ENCODE data around the gene DMAP1. TPM values are rescaled to one million over a fixed set of nuclear protein-coding genes. Genes with fewer than 3 reads are reported as not detected.

Gene DMAP1
- total and polyA plus RNA-seq, 9 donors, result 28.1 to 46.9 (median 42.2) TPM

DNA sequence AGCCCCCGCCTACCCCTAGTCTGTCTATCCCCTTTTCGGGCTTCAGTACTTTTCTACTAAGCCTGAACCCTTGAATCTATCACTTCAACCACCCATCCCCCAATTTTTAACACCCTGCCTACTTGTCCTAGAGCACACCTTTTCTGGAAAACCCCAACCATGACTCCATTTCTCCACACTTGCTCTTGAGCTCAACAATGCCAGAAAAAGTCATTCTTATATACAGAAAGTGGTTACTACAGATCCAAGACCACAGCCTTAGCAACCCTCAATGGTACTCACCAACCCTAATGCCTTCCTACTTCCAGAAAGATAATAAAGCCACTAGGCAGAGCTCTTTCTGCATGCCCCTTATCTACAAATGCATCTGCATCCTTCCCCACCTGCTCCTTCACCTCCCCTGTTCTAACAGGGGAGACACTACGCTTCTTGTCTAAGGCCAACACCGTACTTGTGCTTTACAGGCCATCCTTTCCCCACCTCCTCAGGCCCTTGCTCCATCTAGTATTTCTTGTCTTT is 41.2 kb downstream of the DMAP1 start:
- Histone ChIP-seq H3K4me1 (ENCODE audit: insufficient read depth) (peaks cover 6% of the 10 kb centered on the region), H3K27me3 (no peaks in the 10 kb centered on the region), H3K27ac (no peak overlapping the region), H3K36me3 (no peaks in the 10 kb centered on the region), H3K4me3 (no peak overlapping the region), H3K9me3 (no peaks in the 10 kb centered on the region)
- intact Hi-C loops (cut with DNase I), result no loop called here
- WGBS, 3 donors, result 94 to 98% (median 96%) methylated on average over 4 of the region's 4 CpGs
- no peak for DNase-seq
- no peak for TF ChIP-seq POLR2A (IDR thresholded peaks at IDR 0.05)
- TF ChIP-seq, protein P1, sequence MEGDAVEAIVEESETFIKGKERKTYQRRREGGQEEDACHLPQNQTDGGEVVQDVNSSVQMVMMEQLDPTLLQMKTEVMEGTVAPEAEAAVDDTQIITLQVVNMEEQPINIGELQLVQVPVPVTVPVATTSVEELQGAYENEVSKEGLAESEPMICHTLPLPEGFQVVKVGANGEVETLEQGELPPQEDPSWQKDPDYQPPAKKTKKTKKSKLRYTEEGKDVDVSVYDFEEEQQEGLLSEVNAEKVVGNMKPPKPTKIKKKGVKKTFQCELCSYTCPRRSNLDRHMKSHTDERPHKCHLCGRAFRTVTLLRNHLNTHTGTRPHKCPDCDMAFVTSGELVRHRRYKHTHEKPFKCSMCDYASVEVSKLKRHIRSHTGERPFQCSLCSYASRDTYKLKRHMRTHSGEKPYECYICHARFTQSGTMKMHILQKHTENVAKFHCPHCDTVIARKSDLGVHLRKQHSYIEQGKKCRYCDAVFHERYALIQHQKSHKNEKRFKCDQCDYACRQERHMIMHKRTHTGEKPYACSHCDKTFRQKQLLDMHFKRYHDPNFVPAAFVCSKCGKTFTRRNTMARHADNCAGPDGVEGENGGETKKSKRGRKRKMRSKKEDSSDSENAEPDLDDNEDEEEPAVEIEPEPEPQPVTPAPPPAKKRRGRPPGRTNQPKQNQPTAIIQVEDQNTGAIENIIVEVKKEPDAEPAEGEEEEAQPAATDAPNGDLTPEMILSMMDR (IDR thresholded peaks at IDR 0.05), result no peak
- TF ChIP-seq EP300 (IDR thresholded peaks at IDR 0.05), result no peak

GRCh38 chr1:44256762-44257554 is 43.7 kb downstream of the DMAP1 start:
- no peaks in the 10 kb centered on the region for H3K4me1 ChIP-seq (ENCODE audit: insufficient read depth)
- no peak for DNase-seq
- no peak overlapping the region for H3K27ac ChIP-seq
- no peak overlapping the region for H3K4me3 ChIP-seq
- WGBS, 3 donors, result 72 to 79% (median 77%) methylated on average over 10 of the region's 10 CpGs
- intact Hi-C loops (cut with DNase I), result no loop called here
- H3K27me3 ChIP-seq, result no peaks in the 10 kb centered on the region
- H3K36me3 ChIP-seq, result no peaks in the 10 kb centered on the region
- no peaks in the 10 kb centered on the region for H3K9me3 ChIP-seq
- TF ChIP-seq, protein P1 (IDR thresholded peaks at IDR 0.05), result no peak
- no peak for TF ChIP-seq EP300 (IDR thresholded peaks at IDR 0.05)
- no peak for TF ChIP-seq POLR2A (IDR thresholded peaks at IDR 0.05)

DNA sequence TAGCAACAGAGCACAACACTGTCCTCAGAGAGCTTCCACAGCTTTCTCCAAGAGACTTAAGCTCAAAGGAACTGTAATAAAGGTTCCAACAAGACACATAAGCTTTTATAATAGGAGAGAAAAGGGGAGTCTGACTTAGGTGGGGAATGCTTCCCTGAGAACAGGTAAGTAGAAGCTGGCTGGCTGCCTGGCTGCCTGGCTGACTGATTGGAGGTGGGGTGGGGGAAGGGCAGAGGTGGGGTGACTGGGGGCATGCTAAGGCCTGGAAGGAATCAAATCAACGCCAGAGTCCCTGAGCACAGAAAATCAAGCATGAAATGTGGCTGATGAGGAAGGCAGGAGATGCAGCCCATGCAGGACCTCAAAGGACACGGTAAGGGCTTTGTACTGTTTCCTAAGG is 45.8 kb downstream of the DMAP1 start:
- no peaks in the 10 kb centered on the region for H3K36me3 ChIP-seq
- no peak for DNase-seq
- peaks cover 2% of the 10 kb centered on the region for H3K4me1 ChIP-seq (ENCODE audit: insufficient read depth)
- intact Hi-C loops (cut with DNase I), result no loop called here
- H3K4me3 ChIP-seq, result no peak overlapping the region
- no peaks in the 10 kb centered on the region for H3K9me3 ChIP-seq
- TF ChIP-seq POLR2A (IDR thresholded peaks at IDR 0.05) (no peak), EP300 (IDR thresholded peaks at IDR 0.05) (no peak)
- TF ChIP-seq, protein P1 (IDR thresholded peaks at IDR 0.05), result no peak
- no peak overlapping the region for H3K27ac ChIP-seq
- WGBS, 3 donors, result 91 to 97% (median 97%) methylated on average over 2 of the region's 2 CpGs
- no peaks in the 10 kb centered on the region for H3K27me3 ChIP-seq

GRCh38 chr1:44260792-44261170 is 47.5 kb downstream of the DMAP1 start:
- Histone ChIP-seq H3K4me3 (no peak overlapping the region), H3K9me3 (no peaks in the 10 kb centered on the region), H3K27me3 (no peaks in the 10 kb centered on the region), H3K27ac (no peak overlapping the region), H3K36me3 (no peaks in the 10 kb centered on the region), H3K4me1 (ENCODE audit: insufficient read depth) (peaks cover 2% of the 10 kb centered on the region)
- no peak for TF ChIP-seq POLR2A (IDR thresholded peaks at IDR 0.05)
- TF ChIP-seq EP300 (IDR thresholded peaks at IDR 0.05), result no peak
- TF ChIP-seq, protein P1 (IDR thresholded peaks at IDR 0.05), result no peak
- intact Hi-C loops (cut with DNase I), result no loop called here
- 82 to 88% (median 87%) methylated on average over 4 of the region's 4 CpGs for WGBS, 3 donors
- no peak for DNase-seq
